ENCODE data around the gene ZSWIM9.

ZSWIM9 gene

DNA sequence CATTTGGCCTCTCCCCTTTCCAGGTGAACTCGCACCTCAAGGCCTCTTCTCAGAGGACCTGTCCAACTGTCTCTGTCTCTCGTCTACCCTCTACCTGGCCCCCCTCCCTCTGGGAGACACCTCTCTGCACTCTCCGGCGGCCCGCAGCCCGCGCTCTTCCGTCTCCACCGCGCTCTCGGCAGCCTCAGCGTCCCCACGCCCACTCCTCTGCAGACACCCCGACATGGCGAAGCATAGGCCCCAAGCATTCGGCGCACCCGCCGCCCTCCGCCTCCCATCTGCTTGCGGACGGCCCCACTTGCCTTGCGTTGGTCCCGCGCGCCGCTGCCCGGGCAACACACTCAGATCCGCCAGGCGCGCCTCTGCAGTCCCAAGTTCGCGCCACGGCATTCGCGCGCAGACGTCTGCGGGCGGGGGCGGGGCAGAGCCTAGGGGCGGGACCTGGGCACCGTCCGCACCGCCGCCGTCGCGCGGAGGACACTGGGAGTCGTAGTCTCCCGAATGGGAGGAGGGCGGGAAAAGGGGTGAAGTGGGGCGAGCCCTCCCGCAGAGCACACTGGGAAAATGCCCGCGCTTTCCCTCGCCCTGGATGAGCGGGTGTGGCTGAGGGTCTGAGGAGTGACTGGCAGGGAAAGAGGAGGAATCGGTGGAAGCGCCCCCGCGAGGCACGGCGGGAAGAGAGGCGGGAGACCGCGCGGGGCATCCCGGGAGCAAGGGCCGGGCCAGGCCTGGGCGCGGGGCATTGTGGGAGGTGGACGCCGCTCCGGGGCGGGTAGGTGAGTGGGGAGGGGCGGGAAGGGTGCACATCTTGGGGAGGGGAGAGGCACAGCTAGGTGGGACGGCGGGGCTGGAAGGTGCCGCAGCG, at the start of gene ZSWIM9, which contains the start of gene LIG1:
Gene ZSWIM9 (plus strand): TSS at position 742 of the 865 bp plus-strand sequence. CDS start 1,123 bp downstream, outside the sequence.
Gene LIG1 (minus strand): TSS at position 406 of the 865 bp plus-strand sequence. CDS start 4,778 bp downstream, outside the sequence.
- DNase-seq, result peak; percentile 98 to 99

DNA sequence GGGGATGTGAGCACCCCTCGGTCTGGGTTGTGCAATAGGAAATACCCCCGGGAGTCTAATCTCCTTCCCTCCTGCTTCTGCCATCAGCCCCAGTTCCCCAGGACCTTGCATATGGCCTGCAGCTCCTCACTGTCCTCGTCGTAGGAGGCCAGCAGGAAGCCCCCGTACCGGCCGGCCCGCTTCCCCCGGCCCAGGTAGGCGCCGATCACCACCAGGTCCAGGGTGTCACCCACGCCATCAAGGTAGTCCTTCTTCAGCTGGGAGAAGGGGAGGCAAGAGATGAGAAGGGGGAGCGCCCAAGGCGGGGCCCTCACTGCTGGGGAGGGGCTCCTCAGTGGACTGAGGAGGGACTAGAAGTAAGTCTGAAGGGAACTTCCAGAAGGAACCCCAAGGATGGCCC, 49.4 kb upstream of the ZSWIM9 start:
- DNase-seq, result no peak

DNA sequence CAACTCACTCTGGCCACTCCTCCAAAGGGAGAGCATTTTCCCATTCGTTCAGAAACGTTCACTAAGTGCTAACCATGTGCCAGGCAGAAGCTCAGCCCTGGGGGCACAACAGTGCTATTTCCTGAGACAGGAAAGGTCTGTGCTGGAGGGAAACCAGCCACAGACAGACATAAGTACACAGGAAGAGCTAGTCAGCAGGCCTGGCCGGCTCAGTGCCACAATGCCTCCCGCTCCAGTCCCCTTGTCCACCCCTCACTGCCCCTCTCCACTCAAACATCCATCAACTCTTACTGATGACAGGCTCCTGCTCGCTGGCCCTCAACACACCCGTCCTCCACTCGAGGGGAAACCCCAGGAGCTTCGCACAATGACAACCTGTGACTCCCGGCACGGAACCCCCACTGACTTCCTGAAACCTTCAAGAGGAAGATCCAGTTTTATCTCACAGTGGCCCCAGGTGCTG, 48.5 kb upstream of the ZSWIM9 start:
- no peak for DNase-seq

DNA sequence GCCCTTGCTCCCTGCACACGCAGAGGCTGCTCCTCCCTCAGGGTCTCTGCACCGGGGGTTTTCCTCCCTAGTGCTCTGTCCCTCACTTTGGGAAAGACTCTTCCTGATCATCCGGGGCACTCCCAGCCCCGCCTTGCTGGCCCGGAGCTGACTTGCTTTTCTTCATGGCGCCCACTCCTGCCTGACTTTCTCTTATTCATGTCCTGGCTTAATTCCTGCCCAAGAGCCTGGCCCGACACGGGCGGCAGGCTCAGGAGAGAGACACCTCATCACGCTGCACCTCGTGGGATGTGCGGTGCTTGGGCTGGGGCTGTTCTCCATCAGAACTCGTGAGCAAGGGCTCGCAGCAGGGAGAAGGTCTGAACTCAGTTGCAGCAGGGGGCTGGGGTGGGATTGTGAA, 48.1 kb upstream of the ZSWIM9 start:
- DNase-seq, result no peak

DNA sequence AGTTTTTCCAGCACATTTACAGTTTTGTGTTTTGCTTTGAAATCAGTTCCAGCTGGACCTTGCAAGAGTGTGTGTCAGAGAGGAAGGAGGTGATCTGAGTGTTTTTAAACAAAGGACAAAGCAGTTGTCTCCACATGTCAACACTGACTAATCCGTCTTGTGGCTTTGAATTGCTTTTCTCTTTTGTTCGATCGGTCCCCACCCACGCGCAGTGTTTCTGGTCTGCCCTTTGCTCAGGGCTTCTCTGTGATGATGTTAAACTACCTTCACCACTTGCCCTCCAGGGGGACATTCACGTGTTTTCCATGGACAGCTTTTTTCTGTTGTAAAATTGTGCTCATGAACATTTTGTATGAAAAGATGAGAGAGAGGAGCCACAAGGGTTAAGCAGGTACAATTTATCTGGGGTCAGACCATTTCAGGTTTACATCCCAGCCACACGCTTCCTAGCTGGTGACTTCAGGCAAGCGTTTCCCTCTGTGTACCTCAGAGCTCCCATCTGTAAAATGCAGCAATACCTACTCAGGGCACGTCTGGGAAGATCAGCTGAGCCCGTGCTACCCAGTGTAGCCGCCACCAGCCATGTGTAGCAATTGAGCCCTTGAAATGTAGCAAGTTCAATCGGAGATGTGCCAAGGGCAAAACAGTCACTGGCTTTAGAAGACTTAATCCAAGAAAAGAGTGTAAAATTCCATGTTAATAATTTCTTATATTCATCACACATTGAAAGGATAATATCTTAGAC, 46.4 kb upstream of the ZSWIM9 start:
- no peak for DNase-seq

DNA sequence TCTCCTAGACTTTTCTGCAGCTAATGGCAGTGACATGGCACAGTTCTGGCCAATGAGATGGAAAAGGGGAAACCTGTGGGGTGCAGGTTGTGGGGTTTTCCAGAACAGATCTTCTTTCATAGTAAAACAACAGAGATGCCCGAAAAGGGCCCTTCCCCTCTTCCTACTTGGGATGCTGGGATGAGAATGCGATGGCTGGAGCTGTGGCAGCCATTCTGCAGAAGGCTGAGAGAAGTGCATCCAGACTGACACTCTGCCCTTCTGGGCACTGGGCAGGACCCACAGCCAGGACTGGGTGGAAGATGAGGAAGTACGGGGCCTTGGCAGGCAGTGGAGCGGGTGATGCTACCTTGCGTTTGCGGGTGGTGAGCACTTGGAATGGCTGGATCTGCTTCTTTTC, 42.9 kb upstream of the ZSWIM9 start:
- no peak for DNase-seq

DNA sequence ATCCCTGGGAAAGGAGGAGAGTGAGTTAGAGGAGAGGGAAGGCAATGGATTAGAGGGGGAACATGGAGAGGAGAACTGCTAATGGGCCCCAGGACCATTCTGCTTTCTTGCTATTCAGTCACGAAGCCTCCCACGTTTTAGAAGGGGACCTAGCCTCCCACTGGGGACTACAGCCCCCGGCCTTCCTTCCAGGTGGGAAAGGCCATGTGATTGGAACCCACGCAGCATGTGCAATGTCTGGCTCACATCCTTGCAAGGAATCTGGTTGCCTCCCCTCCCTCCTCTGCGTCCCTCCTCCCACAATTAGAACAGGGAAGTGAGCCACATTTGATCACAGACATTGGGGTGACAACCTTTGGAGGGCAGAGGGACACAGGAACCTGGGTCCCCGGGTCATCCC, 37.4 kb upstream of the ZSWIM9 start:
- DNase-seq, result no peak

DNA sequence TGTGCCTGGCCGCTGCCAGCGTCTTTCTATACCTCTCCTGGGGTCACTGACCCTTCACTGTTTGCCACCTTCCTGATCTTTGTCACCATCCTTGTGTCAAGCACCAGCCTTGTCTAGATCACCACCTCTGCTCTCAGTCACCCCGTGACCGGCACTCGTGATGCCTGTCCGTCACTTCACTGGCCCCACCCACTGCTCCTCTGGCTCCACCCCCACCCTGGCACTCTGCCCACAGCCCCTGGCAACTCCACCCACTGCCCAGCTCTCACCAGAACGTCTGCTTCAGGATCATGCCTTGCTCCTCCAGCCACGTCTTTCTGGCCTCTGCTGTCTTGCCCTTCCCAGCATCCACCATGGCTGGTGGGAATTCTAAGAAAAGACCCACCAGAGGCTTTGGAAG, 35.1 kb upstream of the ZSWIM9 start:
- no peak for DNase-seq

DNA sequence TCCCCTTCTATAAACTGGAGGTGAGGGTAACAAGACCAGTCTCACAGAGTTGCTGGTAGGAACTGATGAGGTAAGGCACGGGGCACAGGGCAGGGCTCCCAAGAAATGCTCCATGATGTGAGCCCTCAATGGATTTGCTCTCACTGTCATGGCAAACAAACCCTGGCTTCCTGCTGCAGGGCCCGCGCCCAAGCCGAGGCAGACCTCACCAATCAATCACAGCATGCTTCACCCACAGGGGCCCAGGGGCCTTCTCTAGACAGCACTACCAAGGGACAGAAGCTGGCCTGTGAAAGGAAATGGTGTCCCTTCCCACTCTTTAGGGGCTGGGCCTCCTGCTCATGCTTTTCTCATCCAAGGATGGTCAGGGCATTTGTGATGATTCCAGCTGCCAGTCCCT, 33.9 kb upstream of the ZSWIM9 start:
- DNase-seq, result no peak

DNA sequence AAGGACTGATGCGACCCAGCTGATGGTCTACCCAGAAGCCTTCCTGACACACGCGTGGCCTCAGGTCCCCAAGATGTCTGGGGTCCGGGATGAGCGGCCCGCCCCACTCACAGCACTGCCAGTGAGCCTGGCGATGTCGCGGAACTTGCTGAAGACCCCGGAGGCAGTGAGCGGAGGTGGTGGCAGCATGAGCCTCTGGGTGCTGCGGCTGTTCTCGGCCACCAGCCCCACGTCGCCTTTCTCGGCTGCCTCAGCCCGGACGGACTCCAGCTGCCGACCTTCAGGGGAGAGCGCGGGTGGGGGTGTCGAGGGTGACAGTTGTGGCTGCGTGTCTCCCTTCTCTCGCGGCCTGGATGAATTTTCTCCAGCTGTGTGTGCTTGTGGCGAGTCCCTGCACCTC, 33.1 kb upstream of the ZSWIM9 start:
- no peak for DNase-seq

DNA sequence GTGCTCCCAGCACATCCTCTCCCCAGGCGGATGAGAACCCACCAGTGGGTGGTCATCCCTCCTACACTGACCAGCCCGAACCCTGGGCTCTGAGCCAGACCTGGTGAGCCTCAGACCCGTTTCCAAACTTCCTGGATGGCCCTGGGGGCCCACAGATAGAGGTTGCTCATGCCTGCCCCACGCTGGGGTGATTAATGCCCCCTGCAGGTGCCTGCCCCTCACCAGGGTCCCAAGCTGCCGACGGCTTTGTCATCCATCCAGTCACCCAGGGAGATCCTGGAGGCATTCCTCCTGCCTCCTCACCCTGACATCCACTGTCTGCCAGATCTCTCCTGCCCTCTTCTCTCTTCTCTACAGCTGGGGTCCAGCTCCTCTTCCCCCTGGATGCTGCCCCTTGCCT, 31.4 kb upstream of the ZSWIM9 start:
- no peak for DNase-seq

DNA sequence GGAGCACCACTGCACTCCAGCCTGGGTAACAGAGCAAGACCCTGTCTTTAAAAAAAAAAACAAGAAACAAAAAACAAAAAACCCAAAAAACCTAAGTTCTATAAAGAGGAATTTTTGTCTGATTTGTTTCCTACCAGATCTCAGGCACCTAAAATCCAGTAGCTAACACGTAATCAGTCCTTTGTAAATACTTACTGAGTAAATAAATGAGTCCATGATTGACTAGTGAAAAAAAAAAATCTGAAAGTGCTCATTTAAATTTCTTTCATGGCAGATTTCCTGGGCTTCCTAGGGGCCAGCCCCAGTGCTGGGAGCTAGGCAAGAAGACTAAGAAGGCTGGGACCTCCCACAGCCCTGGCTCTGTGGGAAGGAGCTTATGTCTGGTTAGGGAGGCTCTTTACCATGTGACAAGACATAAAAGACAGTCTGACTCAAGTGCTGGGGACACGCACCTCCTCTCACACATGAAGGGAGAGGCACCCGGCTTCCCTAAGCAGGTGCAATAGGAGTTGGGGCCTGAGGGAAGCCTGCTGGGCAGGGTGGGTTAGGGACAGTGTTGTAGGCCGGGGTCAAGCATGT, 22.8 kb upstream of the ZSWIM9 start:
- DNase-seq, result no peak

DNA sequence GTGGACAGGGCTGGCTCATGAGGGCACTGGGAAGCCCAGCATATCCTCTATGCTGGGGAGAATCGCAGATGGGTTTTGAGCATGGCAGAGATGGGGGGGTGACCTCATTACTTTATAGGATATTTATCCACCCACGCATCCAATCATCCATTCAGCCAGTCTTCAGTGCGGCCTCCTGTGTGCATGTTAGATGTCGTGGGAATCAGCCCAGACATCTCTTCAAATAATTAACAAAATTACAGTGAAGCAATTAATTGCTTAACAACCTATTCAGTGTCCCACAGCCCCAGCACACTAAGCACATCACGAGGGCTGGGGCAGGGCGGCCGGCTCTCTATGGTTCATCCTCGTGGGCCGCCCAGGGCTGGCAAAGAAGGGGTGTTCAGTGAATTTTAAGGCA, 21.9 kb upstream of the ZSWIM9 start:
- no peak for DNase-seq

DNA sequence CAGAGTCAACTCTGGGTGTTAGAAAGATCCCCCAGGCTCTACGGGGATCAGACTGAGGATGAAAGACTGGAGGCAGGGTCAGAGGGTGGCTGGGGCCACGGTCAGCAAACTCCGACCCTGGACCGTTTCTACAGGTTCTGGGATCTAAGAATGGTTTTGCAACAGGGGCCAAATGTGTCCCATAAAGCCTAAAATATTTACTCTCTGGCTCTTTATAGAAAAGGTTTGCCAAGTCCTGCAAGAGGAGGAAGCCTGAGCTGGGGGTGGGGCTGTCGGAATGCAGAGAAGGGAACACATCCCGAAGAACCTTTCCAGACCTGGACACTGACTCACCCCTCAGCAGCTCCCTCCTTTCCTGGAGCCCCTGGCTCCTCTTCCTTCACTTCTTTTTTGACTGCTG, 21.1 kb upstream of the ZSWIM9 start:
- DNase-seq, result no peak

DNA sequence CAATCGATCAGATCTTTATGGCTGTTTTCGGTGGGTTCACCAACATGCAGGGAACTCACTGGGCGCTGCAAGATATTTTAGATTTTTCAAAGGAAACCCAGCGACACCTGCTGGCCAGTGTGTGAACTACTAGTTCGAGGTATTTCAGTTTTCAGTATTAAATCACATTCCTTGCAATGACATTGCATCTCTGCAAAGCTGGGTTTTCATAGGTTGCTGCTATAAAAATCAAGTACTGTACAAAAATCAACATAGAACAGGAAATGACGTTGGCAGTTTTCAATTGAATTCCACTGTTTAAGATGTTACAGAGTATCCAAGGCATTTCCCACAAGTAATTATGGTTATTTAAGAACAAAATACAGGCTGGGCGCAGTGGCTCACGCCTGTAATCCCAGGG, 17.9 kb upstream of the ZSWIM9 start:
- DNase-seq, result peak; percentile 5 to 60

DNA sequence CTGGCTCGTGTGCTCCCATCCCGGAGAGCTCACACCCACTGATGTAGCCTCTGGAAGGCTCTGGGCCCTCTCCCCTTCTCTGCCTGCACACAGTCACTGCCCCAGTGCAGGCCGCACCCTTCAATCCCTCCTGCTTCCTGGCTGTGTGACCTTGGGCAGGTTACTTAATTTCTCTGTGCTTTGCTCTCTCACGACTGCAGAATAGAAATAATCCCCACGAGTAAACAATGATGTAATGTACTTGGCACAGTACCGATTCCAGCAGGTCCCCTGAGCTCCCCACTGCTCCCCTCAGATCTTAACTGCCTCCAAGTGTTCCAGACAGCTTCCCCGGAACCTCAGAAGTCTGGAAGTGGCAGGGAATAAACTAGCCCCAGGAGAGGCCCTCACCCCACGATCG, 16.5 kb upstream of the ZSWIM9 start:
- no peak for DNase-seq

DNA sequence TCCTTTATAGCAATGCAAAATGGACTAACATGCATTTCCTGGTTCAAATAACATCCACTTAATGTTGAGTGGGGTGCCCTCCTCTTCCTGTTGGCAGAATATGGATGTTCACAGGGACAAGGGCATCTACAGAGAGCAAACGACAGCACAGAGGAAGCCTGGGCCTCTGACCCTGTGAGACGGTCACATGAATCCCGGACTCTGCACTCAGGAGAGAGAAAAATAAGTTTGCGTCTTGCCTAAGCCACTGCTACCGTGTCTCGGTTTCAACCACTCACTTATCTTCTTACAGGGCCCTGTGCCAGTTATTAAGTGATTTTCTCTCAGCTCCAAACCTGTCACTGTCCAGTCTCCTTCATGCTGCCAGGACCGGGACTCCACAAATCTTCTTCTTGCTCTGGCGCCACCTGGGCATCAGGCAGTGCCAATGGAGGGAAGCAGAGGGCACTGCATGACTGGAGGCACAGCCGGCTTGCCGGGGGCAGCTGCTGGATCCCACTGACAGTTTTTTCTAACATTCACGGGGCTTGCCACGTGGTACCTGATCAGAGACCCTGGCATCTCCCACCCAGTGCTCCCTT, 12.2 kb upstream of the ZSWIM9 start:
- no peak for DNase-seq

DNA sequence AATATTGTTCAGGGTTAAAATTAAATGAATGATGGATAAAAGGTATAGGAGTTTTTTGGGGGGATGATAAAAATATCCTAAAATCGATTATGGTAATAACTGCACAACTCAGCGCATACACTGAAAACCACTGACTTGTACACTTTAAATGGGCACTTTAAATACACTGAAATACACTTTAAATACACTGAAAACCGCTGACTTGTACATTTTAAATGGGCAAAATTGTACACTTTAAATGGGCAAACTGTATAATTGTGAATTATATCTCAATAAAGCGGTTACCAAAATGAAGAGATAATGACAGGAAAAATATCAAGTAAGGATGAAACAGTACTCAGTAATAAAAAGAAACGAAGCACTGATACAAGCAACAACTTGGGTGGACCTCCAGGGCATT, 1.8 kb upstream of the ZSWIM9 start:
- DNase-seq, result no peak

DNA sequence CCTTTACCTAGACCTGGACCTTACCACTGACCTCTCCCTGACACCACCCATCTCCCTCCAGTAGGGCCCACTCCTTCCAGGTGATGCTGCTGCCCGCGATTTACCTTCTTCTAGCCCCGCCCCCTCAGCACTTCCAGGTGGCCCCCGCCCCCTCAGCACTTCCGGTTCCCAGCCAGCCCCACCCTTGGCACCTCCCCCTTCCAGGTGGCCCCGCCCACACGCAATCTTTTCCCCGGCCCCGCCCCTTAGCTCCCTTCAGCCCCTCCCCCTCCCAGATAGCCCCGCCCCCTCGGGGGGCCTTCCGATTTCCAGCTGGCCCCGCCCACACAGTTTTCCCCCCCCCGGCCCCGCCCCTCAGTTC, 922 bp upstream of the ZSWIM9 start:
- peak; percentile 37 to 62 for DNase-seq

DNA sequence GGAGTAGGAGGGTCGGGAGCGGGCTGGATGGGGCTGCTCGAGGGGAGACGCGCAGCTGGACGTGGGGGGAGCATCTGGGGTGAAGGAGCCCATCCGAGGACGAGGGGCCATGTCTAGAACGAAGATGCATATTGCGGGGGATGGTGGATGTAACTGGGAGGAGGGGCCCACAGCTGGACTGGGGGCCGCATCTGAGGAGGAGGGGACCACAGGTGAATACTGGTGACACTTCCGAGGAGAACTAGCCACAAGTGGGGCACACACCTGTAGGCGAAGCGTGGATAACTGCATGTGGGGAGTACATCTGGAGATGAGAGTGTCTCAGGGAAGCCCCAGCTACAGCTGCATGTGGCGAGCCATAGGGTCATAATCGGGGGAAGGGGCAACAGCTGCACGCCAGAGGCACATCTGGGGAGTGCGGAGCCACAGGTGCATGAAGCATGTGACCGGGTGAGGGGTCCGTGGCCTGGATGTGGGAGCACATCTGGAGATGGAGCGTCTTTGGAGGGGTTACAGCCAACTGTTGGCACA, 402 bp downstream of the ZSWIM9 start:
- no peak for DNase-seq

DNA sequence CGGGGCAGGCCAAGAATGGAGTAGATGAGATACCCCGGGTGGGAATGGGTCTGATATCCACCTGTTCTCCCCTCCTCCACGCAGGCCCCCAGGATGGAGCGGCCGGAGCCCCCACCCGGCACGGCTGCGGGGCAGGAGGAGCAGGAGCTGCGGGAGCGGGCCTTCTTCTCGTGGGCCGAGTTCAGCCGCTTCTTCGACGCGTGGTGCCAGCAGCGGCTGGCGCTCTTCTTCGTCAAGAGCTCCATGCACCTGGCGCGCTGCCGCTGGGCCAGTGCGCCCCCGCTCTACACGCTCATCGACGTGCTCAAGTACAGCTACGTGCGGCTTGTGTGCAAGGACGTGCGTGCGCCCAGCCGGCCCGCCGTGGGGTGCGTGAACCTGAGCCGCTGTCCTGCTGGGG, 1.2 kb downstream of the ZSWIM9 start:
- no peak for DNase-seq

DNA sequence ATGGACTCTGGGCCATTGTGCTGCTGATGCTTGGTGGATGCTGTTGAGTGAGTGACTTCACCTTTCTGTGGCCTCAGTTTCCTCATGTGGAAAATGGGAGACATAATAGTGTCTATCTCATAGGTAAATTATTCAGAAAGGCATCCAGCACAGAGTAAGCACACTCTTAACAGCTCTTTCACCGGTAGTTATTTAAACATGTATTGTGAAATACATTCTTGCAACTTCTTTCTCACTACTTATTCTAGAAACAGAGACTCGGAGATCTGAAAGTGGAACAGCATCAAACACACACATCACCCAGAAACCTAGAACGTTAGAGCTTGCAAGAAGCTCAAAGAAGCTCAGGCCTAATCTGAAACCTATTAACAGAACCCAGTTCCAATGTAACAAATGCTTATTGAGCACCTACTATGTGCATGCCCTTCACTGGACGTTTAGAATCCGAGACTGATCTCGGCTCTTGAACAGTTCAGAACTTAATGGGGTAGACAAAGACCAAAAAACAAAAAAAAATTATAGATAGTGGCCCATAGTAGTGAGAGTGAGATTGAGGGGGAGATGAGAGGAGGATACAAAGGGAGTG, 4.1 kb downstream of the ZSWIM9 start:
- DNase-seq, result no peak

DNA sequence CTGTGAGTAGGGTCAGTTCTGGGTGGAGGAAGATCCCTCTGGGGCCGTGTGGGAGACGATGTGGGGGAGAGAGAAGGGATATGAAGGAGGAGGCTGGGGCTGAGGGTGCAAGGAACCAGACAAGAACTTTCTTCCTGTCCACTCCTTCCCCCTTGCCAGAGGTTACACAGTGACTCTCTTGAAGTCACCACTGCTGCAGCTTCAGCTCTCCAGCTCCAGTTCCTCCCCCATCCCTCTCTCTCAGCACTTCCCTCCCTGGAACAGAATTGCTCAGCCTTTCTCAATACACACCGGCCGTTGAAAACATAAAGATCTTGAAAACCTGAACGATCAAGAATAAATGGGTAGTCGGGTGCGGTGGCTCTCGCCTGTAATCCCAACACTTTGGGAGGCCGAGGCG, 5.1 kb downstream of the ZSWIM9 start:
- no peak for DNase-seq
